Breast epithelium (tissue), 3 donors: ENCODE data around the gene EBF3.

Experiments used
- POLR2A ChIP-seq: fragments of 450-650 bp; IDR thresholded peaks from one replicate; pipeline ENCODE4 v1.6.1; 2016; ENCODE audit warnings: antibody characterized with exemption, mild to moderate bottlenecking, moderate library complexity
- POLR2AphosphoS5 ChIP-seq, 3 donors: sonication (generic); formaldehyde crosslinking; IDR thresholded peaks; one replicate each; pipeline ENCODE4 v1.6.1; 2017; ENCODE audit warnings: antibody characterized with exemption in 3 of 3
- TF ChIP-seq, protein P1 (sequence below), 3 donors: fragments of 450-650 bp; IDR thresholded peaks; one replicate each; pipeline ENCODE4 v1.5.1; 2016 to 2017; ENCODE audit warnings: antibody characterized with exemption in 3 of 3, mild to moderate bottlenecking in 3 of 3, moderate library complexity in 3 of 3

DNA sequence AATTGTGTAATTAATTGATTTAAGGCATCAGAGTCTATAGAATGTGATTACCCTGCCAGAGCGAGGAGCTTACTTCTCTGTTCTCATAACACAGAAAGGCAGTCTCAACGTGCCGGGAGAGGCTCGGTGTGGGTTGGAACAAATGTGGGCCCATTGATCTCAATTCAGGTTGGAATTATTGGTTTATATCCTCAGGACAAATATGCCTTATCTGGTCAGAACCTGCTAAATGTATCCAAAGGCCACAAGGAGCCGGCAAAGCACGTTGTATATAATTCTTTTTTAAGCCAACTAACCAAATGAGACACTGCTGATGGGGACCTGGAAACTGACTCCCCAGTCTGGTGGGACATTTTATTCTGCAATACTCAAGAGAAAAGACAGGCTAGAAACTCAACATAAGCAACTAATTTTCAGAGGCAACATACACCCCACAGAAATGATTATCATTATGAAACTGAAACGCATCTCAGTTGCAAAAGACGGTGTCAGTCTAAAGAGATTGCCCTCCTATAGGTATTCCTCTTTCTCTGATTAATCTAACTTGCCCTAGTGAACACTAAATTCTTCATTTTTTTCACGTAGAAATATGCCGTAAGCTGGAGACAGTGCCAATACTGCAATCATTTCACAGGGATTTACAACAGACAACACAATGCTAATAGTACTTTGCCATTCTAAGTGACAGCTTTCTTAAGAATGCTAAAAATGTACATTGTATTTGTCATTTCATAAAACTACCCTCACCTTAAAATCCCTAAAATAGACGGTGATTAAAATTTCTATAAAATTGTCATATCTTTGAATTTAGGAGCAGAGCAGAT is 9.4 kb downstream of the EBF3 start:
- TF ChIP-seq, protein P1, sequence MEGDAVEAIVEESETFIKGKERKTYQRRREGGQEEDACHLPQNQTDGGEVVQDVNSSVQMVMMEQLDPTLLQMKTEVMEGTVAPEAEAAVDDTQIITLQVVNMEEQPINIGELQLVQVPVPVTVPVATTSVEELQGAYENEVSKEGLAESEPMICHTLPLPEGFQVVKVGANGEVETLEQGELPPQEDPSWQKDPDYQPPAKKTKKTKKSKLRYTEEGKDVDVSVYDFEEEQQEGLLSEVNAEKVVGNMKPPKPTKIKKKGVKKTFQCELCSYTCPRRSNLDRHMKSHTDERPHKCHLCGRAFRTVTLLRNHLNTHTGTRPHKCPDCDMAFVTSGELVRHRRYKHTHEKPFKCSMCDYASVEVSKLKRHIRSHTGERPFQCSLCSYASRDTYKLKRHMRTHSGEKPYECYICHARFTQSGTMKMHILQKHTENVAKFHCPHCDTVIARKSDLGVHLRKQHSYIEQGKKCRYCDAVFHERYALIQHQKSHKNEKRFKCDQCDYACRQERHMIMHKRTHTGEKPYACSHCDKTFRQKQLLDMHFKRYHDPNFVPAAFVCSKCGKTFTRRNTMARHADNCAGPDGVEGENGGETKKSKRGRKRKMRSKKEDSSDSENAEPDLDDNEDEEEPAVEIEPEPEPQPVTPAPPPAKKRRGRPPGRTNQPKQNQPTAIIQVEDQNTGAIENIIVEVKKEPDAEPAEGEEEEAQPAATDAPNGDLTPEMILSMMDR (IDR thresholded peaks at IDR 0.05): no peak
- TF ChIP-seq POLR2A (no peak), POLR2AphosphoS5 (IDR thresholded peaks at IDR 0.05) (no peak)
